GM23248 (cell line): Measurements from ENCODE around the gene PCDHGA8.

Experiments used
- EZH2 ChIP-seq: fragments of 200-600 bp; sonication (generic); IDR thresholded peaks from 2 replicates; pipeline ENCODE4 v1.6.1; 2018; ENCODE audit warnings: antibody characterized with exemption, mild to moderate bottlenecking; ENCODE audit not compliant: insufficient read depth, poor library complexity, severe bottlenecking
- EZH2phosphoT487 ChIP-seq: fragments of 200-600 bp; sonication (generic); IDR thresholded peaks from 2 replicates; pipeline ENCODE4 v1.6.1; 2018; ENCODE audit warnings: antibody characterized with exemption, moderate library complexity, mild to moderate bottlenecking, low read depth; ENCODE audit not compliant: insufficient read depth

DNA sequence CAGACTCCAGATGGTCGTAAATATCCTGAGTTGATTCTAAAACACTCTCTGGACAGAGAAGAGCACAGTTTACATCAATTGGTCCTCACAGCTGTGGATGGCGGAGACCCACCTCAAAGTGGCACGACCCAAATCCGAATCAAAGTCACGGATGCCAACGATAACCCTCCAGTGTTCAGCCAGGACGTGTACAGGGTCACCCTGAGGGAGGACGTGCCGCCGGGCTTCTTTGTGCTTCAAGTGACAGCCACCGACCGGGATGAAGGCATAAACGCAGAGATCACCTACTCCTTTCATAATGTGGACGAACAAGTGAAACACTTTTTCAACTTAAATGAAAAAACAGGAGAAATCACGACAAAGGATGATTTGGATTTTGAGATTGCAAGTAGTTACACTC, 31.7 kb upstream of the PCDHGA8 start:
- TF ChIP-seq EZH2phosphoT487 (no peak), EZH2 (no peak)
